ENCODE measurements around the gene LZTS2.

GRCh38 chr10:101008823-101009423, 9.3 kb downstream of the LZTS2 start:
- TF ChIP-seq CTCF (conservative IDR thresholded peaks at IDR 0.05; ENCODE audit: low read depth in 2 of 2), result no peak
- TF ChIP-seq EZH2phosphoT487 (IDR thresholded peaks at IDR 0.05; ENCODE audit: unreplicated experiment), result no peak
- TF ChIP-seq, protein P1, sequence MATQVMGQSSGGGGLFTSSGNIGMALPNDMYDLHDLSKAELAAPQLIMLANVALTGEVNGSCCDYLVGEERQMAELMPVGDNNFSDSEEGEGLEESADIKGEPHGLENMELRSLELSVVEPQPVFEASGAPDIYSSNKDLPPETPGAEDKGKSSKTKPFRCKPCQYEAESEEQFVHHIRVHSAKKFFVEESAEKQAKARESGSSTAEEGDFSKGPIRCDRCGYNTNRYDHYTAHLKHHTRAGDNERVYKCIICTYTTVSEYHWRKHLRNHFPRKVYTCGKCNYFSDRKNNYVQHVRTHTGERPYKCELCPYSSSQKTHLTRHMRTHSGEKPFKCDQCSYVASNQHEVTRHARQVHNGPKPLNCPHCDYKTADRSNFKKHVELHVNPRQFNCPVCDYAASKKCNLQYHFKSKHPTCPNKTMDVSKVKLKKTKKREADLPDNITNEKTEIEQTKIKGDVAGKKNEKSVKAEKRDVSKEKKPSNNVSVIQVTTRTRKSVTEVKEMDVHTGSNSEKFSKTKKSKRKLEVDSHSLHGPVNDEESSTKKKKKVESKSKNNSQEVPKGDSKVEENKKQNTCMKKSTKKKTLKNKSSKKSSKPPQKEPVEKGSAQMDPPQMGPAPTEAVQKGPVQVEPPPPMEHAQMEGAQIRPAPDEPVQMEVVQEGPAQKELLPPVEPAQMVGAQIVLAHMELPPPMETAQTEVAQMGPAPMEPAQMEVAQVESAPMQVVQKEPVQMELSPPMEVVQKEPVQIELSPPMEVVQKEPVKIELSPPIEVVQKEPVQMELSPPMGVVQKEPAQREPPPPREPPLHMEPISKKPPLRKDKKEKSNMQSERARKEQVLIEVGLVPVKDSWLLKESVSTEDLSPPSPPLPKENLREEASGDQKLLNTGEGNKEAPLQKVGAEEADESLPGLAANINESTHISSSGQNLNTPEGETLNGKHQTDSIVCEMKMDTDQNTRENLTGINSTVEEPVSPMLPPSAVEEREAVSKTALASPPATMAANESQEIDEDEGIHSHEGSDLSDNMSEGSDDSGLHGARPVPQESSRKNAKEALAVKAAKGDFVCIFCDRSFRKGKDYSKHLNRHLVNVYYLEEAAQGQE (IDR thresholded peaks at IDR 0.05; ENCODE audit: unreplicated experiment), result no peak
- no peak for TF ChIP-seq CREB1 (CRISPR knock-in tag; IDR thresholded peaks at IDR 0.05; ENCODE audit: low read depth)
- TF ChIP-seq POLR2AphosphoS5 (IDR thresholded peaks at IDR 0.05; ENCODE audit: low read depth), result no peak
- TF ChIP-seq EZH2 (IDR thresholded peaks at IDR 0.05; ENCODE audit: low read depth, unreplicated experiment), result no peak
- TF ChIP-seq STAT1 (IDR thresholded peaks at IDR 0.05; ENCODE audit: unreplicated experiment), result no peak
- no peak for TF ChIP-seq JUNB (IDR thresholded peaks at IDR 0.05; ENCODE audit: unreplicated experiment)
- TF ChIP-seq ZNF114 (CRISPR knock-in tag; IDR thresholded peaks at IDR 0.05), result no peak
- TF ChIP-seq ETS1 (IDR thresholded peaks at IDR 0.05), result no peak
